Measurements from ENCODE around the gene CDC42EP3.

CDC42EP3 gene

DNA sequence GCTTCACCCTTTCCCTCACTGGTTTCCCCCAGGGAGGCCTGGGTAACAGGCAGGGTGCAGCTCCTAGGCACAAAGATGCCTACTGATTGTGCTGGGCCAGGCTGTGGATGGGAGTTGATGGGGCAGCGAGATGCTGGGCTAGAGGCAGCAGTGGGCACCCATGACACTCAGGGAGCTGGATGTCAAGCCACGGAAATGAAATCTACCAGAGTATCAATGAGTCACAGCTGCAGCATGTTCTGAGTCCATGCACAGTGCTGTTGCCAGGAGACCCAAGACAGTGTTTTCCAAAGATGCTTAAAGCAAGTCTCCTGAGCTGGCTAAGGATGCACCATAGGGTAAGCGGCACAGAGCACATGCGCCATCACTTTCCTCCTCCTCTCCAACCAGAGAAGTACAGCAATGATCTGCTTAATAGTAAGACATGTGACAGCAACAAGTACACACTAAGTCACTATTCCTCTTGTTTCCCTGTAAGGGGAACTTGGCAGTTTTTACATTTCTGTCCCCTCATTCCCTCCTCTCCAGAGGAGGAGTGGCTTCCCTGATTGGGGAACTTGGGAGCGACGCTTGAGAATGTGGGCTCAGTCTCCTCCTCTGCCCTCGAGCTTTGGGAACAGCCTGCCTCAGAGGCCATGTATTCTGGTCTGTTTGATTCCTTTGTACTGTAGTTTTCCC lies 57.2 kb downstream of the CDC42EP3 start:
- DNase-seq: no peak

DNA sequence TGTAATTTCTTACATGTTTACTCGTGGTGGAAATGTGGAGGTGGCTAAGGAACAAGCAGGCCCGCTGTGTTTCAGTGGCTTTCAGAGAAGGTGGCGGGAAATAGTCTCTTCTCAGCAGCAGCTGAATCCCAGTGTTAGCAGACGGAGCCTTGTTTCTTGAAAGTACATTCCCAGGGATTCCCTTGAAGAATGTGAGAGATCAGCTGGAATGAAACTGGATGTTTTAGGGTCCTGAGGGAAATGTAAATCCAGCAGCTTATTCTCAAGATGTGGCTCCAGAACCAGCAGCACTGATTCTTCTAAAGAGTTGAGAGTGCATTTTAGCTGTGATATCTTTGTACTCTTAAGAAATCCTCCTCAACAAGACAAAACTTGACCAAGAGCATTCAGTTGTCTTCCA lies 59.1 kb downstream of the CDC42EP3 start:
- DNase-seq: no peak

DNA sequence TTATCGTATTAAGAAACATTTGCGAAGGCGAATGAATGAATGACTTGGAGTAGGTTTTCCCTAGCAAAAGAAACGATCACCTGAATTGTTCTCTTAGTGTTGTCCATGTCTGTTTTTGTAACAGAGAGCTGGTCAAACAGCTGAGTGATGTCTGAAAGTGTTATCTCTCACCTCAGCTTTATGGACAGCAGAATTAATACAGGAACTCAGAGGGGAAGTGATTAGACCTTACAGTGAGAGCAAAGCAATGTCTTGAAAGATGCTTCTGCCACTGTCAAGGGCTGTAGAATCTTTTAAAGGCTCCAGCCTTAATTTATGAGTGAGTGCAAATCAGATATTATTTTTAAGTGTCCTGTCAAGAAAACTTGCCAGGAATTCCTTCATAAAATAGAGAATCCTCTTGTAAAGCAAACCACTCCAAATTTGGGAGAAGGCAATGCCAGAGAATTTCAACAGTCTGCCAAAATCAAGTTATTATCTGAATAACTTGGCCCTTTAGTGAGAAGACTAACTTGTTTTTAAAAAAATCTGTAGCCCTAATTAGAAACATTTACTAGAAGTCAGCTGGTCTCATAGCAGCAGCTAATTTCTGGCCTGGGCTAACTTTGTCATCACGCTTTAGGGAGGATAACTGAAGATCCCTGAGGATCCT lies 60.7 kb downstream of the CDC42EP3 start:
- no peak for DNase-seq

DNA sequence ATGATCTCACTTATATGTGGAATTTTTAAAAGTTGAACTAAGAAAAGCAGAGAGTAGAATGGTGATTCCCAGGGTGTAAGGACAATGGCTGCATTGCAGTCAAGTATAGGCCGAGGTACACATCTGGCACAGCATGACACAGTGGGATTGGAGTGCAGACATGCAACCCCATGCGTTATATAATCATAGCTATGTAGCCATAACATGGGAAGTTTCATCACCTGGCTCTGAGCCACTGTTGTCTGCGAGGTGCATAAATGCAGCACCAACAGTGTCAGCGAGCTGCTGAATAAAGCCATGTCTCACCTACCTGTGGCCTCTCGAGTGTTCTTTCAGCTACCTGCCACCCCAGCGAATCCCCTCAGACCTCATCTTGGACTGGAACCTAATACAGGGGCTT lies 61.7 kb downstream of the CDC42EP3 start:
- no peak for DNase-seq

DNA sequence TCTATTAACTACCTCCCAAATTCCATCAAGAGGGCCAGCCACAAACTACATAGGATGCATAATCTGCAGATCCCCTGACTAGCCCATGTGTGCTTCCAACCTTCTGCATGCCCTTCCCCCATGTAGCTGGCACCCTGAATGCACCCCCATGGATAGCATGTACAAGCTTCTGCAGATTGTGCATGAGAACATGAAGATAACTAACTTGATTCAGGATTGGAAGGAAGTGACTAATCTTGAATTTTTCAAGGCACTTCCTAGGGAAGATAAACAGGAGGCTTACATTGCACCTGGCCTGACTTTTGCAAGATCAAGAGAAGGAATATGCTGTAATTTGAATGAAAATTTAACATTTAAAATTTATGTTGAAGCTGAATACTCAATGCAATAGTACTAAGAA lies 66.7 kb downstream of the CDC42EP3 start:
- no peak for DNase-seq

DNA sequence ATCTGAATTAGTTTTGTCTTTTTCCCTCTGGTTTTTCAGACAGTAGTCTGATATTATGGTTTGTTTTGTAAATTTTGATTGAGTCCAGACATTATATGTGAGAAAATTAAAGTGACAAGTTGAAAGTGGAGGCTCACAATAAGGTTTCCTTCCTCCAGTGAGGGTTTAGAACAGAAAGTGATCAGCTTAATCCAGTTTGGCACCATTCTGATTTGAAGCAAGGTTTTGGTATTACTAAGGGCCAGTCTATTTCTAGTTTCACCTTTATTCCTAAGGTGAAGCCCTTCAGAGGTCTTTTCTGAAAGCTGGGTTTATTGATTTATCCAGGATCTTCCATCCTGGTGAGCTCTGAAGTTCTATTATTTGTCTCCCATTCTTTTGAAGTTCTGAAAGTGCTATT lies 68.7 kb downstream of the CDC42EP3 start:
- no peak for DNase-seq

DNA sequence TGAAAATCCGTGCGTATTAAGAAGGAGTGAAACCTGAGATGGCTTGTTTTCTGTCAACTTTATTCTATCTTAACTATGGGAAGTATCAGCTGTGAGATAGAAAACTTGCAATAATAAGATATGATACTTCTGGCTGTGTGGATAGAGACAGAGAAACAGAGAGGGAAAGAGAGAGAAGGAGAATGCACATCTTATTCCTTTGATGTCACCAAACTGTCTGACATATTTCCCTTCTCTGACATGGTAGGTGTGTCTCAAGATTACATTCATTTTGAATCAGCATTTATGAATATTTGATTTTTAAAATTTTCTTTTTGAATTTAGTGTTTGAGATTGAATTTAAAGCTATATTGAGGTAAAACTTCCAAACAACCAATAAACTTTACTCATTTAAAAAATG lies 69.4 kb downstream of the CDC42EP3 start:
- DNase-seq: no peak

DNA sequence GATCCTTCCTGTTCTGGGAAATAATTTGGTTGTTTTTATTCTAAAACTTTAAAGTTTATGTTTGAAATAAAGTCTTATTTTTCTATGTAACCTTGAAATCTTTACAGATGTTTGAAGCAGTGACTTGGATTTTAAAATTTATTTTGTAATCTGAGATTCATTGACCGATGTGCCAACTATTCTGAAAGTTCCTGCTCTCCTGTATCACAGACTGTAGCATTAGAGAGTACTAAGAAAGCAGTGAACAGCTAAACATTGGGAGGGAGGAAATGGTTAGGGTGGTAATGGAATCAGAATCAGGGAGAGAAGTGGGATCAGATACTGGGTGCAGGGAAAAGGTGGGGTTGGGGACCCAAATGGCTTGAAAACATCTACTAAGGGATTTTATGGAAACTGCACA lies 69.9 kb downstream of the CDC42EP3 start:
- DNase-seq: no peak

DNA sequence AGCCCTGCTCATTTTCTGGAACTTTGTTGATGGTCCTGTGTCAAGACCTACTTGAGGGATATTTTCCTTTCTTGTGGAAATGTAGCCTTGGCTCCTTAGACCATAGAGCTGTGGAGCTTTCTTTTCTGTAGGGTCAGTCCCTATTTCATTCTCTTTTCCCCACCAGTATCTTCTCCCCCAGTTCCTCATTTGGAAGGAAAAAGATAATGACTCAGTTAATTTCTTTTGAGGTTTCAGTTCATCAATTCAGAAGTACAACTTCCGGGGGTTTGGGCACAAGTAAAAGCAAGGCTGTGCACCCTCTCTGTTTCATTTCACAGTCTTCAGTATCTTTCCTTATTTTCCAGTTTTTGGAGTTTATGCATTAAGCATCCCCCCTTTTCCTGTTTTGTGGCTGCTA lies 70.7 kb downstream of the CDC42EP3 start:
- no peak for DNase-seq

DNA sequence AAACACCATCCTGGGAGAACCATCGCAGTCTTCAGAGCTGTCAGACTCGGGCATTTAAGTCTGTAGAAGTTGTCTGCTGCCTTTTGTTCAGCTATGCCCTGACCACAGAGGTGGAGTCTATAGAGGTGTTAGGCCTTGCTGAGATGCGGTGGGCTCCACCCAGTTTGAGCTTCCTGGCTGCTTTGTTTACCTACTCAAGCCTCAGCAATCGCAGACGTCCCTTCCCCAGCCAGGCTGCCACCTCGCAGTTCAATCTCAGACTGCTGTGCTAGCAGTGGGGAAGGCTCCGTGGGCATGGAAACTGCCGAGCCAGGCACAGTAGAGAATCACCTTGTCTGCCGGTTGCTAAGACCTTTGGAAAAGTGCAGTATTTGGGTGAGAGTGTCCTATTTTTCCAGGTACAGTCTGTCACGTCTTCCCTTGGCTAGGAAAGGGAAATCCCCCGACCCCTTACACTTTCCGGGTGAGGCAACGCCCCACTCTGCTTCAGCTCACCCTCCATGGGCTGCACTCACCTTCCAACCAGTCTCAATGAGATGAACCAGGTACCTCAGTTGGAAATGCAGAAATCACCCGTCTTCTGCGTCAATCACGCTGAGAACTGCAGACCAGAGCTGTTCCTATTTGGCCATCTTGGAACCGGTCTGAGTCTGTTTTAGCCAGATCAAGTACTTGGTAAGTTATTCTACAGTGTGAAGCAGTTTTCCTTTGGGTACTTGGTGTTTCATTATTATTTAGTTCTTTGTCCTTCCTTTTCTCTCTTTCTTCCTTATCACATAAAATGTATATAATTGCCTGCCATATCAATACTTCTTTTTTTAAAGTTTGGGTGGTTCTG lies 71.5 kb downstream of the CDC42EP3 start:
- DNase-seq: no peak

DNA sequence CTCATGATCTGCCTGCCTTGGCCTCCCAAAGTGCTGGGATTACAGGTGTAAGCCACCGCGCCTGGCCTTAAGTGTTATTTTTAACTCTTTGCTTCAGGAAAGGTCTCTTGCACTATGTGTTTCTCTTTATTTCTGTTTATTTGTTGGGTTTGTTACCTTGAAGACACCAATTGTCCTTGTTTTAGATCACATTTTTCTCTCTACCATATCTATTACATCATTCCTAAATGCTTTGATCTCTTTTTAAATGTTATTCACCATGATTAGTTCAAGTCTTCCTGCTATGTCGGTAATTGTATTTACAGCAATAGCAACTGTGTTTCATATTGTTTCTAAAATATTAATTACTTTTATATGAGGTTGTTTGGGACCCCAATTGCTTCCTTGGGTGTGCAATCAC lies 77.7 kb downstream of the CDC42EP3 start:
- DNase-seq: no peak

DNA sequence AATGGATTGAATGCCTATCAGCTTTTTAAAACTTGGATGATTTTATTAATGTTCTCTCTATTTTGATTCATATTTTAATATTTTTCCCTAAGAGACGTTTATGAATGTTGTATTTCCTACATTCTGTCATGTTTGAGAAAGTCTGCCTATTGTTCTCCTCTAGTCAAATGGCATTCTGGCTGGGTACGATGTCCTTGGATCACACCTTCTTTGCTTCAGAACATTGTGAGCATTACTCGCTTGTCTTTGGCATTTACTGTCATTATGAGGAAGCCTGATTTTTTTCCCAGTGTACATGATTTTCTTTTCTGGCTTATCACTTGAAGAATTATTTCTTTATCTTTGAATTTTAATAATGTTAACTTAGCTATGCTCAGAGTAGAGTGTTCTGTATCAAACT lies 78.4 kb downstream of the CDC42EP3 start:
- DNase-seq: no peak

Measured in NCI-H2081 (cell line).